Measurements from ENCODE around the gene PCDHB16.
"Not testable (repeated sequence)": the region's sequence is repeated elsewhere in the genome, so short reads cannot be mapped to it uniquely, and the experiment has no call there.

PCDHB16 gene

DNA sequence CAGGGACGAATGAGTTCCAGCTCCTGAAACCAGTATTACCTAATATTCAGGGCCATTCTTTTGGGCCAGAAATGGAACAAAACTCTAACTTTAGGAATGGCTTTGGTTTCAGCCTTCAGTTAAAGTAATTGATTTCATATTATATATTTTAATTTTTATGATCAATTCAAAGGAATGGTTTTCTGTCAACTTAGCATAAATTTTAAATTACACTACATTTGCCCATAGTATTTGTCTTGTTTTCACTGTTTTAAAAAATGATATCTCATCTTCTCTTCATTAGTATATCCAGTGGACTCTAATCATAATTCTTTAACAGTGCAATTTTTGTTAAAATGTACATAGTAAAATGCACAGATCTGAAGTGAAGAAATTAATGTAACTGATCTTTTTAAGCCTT lies 1.9 kb upstream of the PCDHB16 start:
- TF ChIP-seq, protein P1, sequence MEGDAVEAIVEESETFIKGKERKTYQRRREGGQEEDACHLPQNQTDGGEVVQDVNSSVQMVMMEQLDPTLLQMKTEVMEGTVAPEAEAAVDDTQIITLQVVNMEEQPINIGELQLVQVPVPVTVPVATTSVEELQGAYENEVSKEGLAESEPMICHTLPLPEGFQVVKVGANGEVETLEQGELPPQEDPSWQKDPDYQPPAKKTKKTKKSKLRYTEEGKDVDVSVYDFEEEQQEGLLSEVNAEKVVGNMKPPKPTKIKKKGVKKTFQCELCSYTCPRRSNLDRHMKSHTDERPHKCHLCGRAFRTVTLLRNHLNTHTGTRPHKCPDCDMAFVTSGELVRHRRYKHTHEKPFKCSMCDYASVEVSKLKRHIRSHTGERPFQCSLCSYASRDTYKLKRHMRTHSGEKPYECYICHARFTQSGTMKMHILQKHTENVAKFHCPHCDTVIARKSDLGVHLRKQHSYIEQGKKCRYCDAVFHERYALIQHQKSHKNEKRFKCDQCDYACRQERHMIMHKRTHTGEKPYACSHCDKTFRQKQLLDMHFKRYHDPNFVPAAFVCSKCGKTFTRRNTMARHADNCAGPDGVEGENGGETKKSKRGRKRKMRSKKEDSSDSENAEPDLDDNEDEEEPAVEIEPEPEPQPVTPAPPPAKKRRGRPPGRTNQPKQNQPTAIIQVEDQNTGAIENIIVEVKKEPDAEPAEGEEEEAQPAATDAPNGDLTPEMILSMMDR (IDR thresholded peaks at IDR 0.05; ENCODE audit: extremely low read depth, insufficient read depth, missing control alignments), result no peak
- in situ Hi-C loops (cut with MboI; ENCODE audit: low pct_unique_long_range_greater_than_20kb, low sequenced_read_pairs, unreplicated experiment), result no loop called here
- DNase-seq (ENCODE audit: low spot score), result no peak

DNA sequence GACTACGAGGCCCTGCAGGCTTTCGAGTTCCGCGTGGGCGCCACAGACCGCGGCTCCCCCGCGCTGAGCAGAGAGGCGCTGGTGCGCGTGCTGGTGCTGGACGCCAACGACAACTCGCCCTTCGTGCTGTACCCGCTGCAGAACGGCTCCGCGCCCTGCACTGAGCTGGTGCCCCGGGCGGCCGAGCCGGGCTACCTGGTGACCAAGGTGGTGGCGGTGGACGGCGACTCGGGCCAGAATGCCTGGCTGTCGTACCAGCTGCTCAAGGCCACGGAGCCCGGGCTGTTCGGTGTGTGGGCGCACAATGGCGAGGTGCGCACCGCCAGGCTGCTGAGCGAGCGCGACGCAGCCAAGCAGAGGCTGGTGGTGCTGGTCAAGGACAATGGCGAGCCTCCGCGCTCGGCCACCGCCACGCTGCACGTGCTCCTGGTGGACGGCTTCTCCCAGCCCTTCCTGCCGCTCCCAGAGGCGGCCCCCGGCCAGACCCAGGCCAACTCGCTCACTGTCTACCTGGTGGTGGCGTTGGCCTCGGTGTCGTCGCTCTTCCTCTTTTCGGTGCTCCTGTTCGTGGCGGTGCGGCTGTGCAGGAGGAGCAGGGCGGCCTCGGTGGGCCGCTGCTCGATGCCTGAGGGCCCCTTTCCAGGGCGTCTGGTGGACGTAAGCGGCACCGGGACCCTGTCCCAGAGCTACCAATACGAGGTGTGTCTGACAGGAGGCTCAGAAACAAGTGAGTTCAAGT lies 2.1 kb downstream of the PCDHB16 start:
- DNase-seq (ENCODE audit: low spot score); in situ Hi-C loops (cut with MboI; ENCODE audit: low pct_unique_long_range_greater_than_20kb, low sequenced_read_pairs, unreplicated experiment): not testable (repeated sequence)

DNA sequence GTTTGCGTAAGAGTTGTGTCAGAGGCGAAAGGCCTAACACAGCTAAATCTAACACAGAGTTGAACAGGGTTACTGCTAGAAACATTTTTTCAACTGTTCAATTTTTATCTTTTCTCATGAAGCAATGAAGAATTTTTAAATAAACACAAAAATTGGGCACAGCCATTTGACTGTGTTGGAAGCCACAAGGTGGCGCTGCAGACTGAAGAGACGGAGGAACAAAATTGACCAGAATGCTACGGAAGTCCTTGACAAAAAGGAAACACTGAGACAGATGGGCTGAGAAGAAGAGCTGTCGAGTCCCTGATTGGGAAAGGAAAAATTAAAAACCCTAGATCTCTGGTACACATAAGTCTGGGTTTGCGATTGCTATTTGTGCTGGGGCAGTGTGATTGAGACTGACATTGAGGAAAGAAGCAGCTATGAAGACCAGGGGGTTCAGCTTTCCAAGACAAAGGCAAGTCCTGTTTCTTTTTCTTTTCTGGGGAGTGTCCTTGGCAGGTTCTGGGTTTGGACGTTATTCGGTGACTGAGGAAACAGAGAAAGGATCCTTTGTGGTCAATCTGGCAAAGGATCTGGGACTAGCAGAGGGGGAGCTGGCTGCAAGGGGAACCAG lies 4.8 kb downstream of the PCDHB16 start, which contains the start of gene PCDHB9:
TSS of gene PCDHB9 (plus strand) at position 265 of the 616 bp plus-strand sequence. CDS start at position 423, 158 bp downstream.
- TF ChIP-seq, protein P1 (IDR thresholded peaks at IDR 0.05; ENCODE audit: extremely low read depth, insufficient read depth, missing control alignments), result peak; percentile 48
- no peak for DNase-seq (ENCODE audit: low spot score)
- in situ Hi-C loops (cut with MboI; ENCODE audit: low pct_unique_long_range_greater_than_20kb, low sequenced_read_pairs, unreplicated experiment), result no loop called here

DNA sequence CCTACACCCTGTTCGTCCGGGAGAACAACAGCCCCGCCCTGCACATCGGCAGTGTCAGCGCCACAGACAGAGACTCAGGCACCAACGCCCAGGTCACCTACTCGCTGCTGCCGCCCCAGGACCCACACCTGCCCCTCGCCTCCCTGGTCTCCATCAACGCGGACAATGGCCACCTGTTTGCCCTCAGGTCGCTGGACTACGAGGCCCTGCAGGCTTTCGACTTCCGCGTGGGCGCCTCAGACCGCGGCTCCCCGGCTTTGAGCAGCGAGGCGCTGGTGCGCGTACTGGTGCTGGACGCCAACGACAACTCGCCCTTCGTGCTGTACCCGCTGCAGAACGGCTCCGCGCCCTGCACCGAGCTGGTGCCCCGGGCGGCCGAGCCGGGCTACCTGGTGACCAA lies 6.5 kb downstream of the PCDHB16 start:
- DNase-seq (ENCODE audit: low spot score); in situ Hi-C loops (cut with MboI; ENCODE audit: low pct_unique_long_range_greater_than_20kb, low sequenced_read_pairs, unreplicated experiment): not testable (repeated sequence)

DNA sequence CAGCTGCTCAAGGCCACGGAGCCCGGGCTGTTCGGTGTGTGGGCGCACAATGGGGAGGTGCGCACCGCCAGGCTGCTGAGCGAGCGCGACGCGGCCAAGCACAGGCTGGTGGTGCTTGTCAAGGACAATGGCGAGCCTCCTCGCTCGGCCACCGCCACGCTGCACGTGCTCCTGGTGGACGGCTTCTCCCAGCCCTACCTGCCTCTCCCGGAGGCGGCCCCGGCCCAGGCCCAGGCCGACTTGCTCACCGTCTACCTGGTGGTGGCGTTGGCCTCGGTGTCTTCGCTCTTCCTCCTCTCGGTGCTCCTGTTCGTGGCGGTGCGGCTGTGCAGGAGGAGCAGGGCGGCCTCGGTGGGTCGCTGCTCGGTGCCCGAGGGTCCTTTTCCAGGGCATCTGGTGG lies 6.9 kb downstream of the PCDHB16 start:
- in situ Hi-C loops (cut with MboI; ENCODE audit: low pct_unique_long_range_greater_than_20kb, low sequenced_read_pairs, unreplicated experiment); DNase-seq (ENCODE audit: low spot score): not testable (repeated sequence)

DNA sequence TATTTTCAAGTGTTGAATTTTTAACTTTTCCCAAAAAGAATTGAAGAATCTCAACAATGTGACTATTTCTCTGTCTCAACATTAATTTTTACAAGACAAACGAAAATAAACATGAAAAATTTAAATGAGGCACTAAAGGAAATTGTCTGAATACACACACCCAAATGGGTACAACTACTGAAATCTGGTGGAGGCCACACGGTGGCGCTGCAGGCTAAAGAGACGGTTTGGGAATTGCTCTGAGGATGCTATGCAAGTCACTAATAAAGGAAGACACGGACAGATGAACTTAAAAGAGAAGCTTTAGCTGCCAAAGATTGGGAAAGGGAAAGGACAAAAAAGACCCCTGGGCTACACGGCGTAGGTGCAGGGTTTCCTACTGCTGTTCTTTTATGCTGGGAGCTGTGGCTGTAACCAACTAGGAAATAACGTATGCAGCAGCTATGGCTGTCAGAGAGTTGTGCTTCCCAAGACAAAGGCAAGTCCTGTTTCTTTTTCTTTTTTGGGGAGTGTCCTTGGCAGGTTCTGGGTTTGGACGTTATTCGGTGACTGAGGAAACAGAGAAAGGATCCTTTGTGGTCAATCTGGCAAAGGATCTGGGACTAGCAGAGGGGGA lies 10.0 kb downstream of the PCDHB16 start, which contains the start of gene PCDHB10:
TSS of gene PCDHB10 (plus strand) at position 244 of the 616 bp plus-strand sequence. CDS start at position 444, 200 bp downstream.
- DNase-seq (ENCODE audit: low spot score), result peak; percentile 43
- TF ChIP-seq, protein P1 (IDR thresholded peaks at IDR 0.05; ENCODE audit: extremely low read depth, insufficient read depth, missing control alignments), result peak; percentile 38
- in situ Hi-C loops (cut with MboI; ENCODE audit: low pct_unique_long_range_greater_than_20kb, low sequenced_read_pairs, unreplicated experiment), result no loop called here

DNA sequence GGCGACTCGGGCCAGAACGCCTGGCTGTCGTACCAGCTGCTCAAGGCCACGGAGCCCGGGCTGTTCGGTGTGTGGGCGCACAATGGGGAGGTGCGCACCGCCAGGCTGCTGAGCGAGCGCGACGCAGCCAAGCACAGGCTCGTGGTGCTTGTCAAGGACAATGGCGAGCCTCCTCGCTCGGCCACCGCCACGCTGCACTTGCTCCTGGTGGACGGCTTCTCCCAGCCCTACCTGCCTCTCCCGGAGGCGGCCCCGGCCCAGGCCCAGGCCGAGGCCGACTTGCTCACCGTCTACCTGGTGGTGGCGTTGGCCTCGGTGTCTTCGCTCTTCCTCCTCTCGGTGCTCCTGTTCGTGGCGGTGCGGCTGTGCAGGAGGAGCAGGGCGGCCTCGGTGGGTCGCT lies 12.1 kb downstream of the PCDHB16 start:
- DNase-seq (ENCODE audit: low spot score); in situ Hi-C loops (cut with MboI; ENCODE audit: low pct_unique_long_range_greater_than_20kb, low sequenced_read_pairs, unreplicated experiment): not testable (repeated sequence)

DNA sequence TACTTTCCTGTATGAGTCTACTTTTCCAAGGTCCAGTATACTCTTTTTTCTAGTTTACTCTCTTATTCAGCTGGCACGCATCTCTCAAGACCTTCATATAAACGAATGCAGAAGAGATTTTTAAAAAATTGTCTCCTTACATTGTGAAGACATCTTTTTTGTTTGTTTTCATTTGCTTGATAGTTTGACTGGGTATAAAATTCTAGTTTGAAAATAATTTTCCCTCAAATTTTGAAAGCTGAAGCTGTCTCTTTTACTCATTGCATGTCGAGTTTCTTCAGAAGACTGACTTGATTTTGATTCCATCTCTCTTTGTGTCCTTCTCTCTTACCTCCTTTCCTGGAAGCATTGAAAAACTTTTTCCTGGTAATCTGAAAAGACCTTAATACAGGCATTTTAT lies 14.2 kb downstream of the PCDHB16 start:
- DNase-seq (ENCODE audit: low spot score), result no peak
- TF ChIP-seq, protein P1 (IDR thresholded peaks at IDR 0.05; ENCODE audit: extremely low read depth, insufficient read depth, missing control alignments), result no peak
- in situ Hi-C loops (cut with MboI; ENCODE audit: low pct_unique_long_range_greater_than_20kb, low sequenced_read_pairs, unreplicated experiment), result no loop called here
